Sigmoid colon (tissue), 4 donors: ENCODE results near the gene CEMIP.

ENCODE experiments used
- POLR2A ChIP-seq, 2 donors: fragments of 450-650 bp; IDR thresholded peaks; one replicate each; pipeline ENCODE4 v1.6.1; 2016; ENCODE audit warnings: antibody characterized with exemption in 2 of 2, mild to moderate bottlenecking in 2 of 2, moderate library complexity in 2 of 2
- POLR2AphosphoS5 ChIP-seq, 4 donors: sonication (generic); formaldehyde crosslinking; IDR thresholded peaks; one replicate each; pipeline ENCODE4 v1.6.1; 2017; ENCODE audit warnings: antibody characterized with exemption in 4 of 4
- TF ChIP-seq, protein P1 (sequence below), 4 experiments: fragments of 450-650 bp in 3 of 4; fragments of 200-600 bp in 1 of 4; IDR thresholded peaks; one replicate each; pipeline ENCODE4 v1.5.1; 2016 to 2019; ENCODE audit warnings: antibody characterized with exemption in 4 of 4, mild to moderate bottlenecking in 3 of 4, moderate library complexity in 2 of 4

DNA sequence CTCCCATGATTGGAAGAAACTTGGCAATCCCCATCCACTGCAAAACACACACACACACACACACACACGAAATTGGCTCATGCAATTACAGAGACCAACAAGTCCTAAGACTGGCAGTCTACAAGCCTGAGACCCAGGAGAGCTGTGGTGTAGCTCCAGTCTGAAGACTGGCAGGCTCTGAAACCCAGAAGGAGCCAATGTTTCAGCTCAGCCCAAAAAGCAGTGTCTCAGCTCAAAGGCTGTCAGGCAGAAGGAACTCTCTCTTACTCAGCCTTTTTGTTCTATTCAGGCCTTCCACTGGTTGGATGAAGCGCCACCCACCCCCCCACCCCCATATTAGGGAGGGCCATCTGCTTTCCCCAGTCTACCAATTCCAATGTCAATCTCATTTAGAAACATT, 178.4 kb downstream of the CEMIP start:
- TF ChIP-seq POLR2A (IDR thresholded peaks at IDR 0.05): no peak
- TF ChIP-seq, protein P1, sequence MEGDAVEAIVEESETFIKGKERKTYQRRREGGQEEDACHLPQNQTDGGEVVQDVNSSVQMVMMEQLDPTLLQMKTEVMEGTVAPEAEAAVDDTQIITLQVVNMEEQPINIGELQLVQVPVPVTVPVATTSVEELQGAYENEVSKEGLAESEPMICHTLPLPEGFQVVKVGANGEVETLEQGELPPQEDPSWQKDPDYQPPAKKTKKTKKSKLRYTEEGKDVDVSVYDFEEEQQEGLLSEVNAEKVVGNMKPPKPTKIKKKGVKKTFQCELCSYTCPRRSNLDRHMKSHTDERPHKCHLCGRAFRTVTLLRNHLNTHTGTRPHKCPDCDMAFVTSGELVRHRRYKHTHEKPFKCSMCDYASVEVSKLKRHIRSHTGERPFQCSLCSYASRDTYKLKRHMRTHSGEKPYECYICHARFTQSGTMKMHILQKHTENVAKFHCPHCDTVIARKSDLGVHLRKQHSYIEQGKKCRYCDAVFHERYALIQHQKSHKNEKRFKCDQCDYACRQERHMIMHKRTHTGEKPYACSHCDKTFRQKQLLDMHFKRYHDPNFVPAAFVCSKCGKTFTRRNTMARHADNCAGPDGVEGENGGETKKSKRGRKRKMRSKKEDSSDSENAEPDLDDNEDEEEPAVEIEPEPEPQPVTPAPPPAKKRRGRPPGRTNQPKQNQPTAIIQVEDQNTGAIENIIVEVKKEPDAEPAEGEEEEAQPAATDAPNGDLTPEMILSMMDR (IDR thresholded peaks at IDR 0.05): no peak
- TF ChIP-seq POLR2AphosphoS5 (IDR thresholded peaks at IDR 0.05): no peak
